NCI-H2227 treated with DMSO at 0.1 percent for 48 hours (cell line): ENCODE results near the gene PRELID2.
A peak's percentile ranks its signal among the peaks of the same experiment; 100 is the strongest.
"Not testable (repeated sequence)": the region's sequence is repeated elsewhere in the genome, so short reads cannot be mapped to it uniquely, and the experiment has no call there.

Experiments
- DNase-seq: peaks from one replicate; lab custom pipeline; 2025; lab: John Stamatoyannopoulos, UW

PRELID2 gene

DNA sequence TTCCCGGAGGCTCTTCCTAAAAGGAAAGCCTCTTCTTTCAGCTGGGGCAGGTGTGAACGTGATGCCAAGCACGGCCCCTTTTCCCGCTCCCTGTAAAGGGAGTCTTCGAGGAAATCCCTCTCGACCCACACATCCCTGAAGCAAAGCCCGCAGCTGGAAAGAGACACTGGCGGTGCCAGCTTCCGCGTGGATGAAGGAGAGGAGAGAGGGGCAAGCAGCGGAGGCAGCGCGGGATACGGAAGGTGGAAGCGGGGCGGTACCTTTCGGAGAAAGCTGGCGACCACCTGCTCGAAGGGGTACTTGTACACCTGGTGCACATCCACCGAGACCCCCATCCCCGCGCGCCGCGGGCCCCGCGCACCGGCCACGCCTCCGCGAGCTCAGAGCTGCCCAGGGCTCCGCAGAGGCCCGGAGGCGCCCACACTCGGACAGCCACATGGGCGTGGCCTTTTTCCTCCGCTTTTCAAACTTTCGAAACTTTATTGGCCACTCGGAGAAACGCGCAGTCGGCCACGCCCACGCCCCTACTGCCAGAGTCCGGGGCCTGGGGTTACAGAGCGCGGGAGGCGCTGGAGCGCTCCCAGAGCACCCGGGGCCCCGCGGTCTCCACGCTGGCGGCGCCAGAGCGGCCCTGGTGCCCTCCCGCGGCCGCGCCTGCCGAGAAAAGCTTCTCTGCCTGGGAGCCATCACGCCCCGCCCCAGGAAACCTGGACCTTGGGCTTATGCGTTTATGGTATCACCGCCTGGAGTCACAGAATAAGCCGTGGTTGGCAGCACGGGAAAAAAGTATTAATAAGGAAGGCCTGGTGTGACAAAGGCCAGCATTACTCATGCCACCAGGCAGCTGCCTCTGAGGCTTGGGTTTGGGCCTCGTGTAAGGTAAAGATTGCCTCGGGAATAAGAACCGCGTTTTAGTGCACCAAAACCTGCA is at the start of gene PRELID2:
Gene PRELID2 (minus strand): TSS at position 426 of the 931 bp plus-strand sequence. CDS start 91 bp downstream, at position 335.
- DNase-seq, result peak; percentile 71

DNA sequence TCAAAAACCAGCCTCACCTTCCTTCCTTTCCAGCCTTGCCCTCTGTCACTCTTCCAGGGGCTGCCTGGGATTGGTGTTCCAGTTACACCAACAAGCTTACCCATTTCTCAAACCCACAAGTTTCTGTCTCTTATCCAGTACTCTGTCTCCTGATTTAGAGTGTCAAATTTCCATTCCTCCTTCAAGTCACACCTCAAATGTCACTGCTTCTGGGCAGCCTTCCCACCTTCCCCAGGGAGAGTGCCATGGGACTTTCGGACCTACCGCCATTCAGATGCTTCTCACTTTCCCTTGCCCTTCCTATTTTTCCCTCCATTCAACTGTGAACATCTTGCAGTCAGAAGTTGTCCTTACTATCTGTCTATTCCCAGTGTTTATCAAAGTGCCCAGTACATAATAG is 39.6 kb upstream of the PRELID2 start:
- DNase-seq, result no peak

DNA sequence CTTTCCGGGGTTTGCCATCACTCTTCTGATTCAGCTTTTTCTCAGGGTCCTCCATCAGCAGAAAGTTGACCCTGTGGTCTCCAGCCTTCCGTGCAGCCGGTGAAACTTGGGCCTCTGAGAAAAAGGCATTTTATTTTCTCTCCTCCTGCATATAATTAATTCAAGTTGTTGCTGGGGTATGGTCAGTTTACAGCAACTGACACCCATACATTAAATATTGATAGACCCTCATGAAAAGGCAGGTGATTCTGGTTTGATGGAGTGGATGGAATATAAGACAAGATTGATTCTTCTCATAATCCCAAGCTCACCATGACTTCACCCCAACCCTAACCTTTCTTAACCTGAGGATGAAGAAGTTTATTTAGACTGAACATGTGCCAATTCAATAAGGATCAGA is 37.8 kb upstream of the PRELID2 start, which contains the start of gene GRXCR2:
Gene GRXCR2 (minus strand): TSS at position 101 of the 400 bp plus-strand sequence. CDS start 46 bp downstream, at position 55.
- no peak for DNase-seq

DNA sequence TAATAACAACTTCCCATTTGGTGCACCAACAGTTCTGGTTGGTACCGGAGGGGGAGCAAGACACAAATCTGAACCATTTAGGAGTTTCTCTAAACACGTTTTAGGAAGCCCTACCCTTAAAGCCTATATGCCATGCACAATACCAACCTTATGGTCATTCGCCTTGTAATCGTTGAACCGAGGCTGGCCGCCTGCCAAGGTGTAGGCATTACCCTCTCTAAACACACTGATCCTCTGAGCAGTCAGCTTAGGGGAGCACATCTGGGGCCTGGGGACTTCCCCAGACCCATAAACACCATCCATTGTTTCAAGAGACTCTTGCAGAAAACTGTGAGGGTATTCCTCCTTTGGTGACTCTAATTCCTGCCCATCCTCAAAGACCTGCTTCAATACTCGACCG is 37.3 kb upstream of the PRELID2 start:
- no peak for DNase-seq

DNA sequence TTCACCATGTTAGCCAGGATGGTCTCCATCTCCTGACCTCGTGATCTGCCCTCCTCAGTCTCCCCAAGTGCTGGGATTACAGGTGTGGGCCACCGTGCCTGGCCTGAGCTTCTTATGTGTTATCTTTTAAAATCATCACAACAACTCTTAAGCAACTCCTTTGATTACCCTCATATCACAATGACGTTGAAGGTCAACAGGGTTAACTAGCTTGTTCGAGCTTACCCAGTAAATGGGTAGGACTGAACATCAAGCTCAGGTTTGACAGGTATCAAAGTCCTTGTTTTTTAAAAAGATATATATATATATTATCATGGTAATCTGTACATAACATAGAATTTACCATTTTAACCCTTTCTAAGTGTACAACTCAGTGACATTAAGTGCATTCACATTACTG is 34.6 kb upstream of the PRELID2 start:
- DNase-seq, result no peak

DNA sequence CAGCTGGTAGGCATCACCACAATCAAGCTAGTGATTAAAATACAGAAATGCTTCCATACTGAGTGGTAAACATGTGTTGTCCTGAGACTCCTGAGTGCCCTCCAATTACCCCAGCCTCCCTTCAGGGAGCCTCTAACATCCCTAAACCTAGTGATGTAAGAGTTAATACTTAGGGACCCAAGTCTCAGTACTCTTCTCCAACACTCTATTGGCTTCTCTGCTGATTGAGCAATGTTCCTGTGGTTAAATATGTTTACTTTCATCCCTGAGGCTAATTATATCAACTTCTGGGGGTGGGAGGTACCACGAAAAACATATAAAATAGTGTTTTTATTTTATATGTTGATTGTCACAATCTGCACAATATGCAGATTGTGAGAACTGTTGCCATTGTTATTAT is 32.7 kb upstream of the PRELID2 start:
- DNase-seq, result no peak

DNA sequence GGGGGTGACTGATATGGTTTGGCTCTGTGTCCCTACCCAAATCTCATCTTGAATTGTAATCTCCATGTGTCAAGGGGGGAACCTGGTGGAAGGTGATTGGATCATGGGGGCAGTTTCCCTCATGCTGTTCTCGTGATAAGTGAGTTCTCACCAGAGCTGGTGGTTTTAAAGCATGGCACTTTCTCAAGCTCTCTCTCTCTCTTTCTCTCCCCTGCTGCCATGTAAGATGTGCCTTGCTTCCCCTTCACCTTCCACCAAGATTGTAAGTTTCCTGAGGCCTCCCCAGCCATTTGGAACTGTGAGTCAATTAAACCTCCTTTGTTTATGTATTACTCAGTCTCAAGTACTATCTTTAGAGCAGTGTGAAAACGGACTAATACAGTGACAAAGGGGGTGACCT is 29.3 kb upstream of the PRELID2 start:
- DNase-seq, result not testable (repeated sequence)

DNA sequence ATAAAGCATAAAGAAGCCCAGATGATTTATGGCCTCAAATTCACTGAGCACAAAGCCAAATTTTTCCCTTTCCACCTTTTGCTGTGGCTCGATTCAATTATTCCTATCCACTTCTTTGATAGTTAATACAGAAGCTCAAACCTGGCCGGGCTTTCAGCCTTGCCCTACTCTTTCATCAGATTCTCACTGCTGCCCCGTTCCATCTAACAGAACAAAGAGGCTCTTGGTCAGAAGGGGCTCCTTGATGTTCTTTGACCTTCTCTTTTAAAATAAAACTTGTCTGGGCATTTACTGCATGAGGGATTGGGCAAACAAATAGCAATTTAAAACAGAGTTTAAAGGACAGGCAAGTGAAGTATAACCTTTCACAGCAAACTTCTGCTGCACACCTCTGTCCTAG is 27.9 kb upstream of the PRELID2 start:
- DNase-seq, result no peak

DNA sequence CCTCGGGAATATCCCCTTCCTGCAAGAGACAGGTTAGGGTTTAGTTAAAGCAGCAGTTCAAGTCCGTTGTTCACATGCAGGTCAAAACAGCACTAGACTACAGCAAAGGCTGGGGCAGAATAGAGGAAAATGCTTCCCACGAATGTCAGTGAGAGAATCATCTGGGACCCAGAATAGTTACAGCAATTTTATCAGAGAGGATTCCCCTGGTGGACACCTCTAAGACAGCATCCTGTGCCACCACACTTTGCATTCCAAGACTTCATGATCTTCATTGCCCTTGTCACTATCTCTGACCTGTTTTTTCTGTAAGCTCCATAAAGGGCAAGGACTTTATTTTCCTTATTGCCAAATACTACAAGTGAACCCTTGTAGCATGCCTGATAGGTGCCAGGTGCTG is 24.8 kb upstream of the PRELID2 start:
- no peak for DNase-seq

DNA sequence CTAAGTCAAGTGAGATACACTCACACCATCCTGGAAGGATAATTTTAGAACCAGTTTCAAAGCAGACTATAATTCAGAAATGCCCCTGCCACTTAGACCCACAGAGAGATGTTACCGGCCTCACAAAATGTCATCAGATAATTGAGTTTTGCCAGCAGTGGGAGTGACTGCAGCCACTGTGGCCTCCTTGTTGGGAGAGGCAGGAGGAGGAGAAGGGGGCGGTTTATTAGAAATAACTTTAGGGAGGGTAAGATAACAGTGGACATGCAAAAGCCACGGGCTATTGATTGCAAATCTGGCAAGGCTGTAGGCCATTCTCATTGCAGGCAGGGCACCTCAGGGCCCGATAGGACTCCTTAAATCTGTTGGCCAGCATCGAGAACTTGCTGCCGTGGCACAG is 24.3 kb upstream of the PRELID2 start:
- DNase-seq, result peak; percentile 71

DNA sequence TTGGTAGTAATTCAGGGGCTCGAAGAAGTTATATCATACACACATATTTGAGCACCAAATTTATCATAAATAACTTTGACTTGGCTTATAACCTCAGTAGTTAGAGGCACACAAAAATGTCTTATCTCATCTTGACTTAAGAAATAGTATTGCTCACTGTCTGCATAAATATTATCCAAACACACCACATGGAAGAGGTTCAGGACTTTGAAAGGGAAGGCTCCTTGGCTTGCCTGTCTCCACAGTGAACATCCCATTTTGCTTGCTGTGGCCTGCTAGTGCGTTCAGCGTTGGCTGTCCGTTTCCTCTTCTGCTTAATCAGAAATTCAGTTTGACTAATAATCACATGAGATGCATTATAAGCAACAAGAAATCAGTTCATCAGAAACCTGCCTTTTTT is 23.8 kb upstream of the PRELID2 start:
- peak; percentile 25 for DNase-seq

DNA sequence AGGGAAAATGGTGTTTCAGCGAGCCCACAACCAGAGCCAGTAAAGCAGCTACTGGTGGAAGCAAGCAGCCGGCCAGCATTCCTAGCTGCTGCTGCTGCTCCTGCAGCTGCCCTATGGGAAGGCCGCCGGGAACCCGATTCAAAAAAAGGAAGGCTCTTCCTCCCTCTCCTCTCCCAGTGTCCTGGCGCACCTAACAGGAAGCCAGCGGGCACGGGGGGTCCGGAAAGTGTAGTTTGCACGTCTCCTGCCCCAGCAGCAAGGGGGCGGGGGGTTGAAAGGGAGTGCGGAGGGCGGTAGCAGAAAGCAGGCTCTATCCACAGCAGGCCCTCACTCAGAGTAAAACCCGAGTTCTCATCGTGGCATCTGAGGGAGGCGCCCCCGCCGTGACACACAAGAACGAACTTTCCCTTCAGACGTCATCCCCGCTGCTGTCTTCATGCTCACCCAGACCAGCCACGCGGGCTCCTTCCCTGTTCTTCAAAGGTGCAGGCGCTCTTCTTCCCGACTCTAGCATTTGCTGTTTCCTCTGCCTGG is 21.2 kb upstream of the PRELID2 start:
- peak; percentile 26 for DNase-seq

DNA sequence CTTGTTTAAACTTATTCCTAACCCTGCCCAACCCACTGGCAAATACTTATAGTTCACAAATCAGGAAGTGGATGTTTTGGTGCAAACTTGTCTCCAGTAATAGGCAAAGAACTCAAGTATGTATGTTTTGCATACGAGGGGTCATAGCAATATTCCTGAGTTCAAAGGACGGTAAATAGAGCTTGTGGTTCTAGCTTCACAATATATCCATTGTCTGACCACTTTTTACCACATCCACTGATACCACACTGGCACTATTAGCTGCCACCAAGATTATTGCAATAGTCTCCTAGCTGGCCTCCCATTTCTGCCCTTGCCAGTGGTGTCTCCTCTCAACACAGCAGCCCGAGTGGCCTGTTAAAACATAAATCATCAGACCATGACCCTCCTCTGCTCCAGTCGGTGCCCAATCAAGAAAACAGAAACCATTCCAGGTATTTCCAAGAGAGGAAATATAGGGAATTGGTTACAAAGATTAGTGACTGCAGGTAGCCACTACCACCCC is 20.7 kb upstream of the PRELID2 start:
- peak; percentile 17 for DNase-seq

DNA sequence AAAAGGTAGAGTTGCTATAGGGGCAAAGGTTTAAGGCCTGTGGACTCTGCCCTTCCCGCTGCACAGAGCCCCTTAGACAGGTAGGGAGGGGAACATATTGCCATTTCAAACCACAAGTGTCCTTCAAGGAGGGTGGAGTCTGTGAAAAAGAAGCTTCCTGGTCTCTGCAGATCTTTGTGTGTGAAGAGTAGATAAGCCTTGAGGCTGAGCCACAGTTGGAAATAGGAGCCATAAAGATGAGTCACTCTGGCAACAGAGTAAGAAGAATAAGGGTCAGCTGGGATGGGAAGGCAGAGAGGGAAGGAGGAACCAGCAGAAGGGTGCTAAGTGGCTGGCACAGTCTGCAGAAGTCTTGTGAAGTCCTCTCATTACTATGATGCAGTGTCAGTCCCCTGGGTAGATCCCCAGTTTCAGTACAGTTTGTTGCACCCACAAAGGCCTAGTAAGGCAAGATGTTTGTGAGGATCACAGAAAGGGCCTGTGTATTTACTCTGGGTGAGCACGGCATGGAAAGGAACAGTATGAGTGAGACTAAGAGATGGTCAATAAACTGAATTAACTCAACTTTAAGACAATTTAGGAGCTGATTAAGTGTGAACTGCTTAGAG is 19.6 kb upstream of the PRELID2 start:
- no peak for DNase-seq

DNA sequence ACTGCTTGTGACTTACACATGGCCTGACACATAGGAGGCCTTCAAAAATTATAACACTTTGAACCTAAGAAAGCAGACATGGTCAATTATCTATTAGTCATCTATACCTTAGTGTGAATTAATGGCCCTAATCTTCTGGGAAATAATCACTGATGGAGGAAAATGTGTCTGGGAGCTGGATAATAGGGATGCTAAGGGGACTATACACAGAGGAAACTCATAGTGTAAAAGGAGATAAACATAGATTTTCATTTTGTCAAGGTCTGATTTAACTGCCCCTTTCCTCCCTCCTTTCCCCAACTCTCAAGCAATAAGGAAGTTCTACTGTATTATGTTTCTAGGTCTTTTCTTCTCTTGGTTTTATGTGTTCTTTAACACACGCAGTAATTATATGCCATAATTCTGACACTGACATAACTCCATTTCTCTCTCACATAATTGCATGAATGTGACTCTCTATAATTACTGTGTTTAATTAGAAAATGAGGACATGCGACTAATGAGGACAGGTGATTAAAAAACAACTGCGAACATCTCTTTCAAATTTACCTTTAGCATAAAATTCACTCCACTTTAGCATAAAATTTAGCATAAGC is 18.7 kb upstream of the PRELID2 start:
- no peak for DNase-seq

DNA sequence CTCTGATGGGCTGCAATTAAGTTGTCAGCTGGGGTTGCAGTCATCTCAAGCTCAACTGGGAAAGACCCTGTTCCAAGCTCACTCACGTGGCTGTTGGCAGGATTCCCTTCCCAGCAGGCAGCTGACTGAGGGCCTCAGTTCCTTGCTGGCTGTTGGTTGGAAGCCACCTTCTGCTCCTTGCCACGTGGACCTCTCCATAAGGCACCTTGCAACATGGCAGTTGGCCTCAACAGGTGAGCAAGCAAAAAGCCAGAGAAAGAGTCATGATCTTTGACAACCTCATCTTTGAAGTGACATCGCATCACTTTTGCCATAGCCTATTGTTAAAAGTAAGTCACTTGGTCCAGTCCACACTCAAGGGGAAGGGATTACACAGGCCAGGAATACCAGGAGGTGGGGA is 17.8 kb upstream of the PRELID2 start:
- DNase-seq, result no peak

DNA sequence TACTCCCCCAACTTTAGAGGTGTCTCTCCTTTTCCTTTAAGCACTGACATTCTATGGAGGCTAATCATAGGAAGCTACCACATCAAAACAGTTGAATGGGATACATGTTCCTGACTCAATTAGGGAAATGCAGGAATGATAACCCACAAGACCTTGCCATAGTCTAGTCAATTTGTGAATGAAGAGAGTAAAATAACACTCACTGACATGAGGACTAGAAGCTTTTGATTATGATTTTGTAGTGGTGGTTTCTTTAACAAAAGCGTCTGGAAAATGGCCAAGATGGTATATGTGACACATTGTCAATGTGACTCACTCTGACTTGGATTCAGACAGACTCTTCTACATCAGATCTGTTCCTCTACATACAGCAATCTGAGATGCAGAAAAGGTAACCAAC is 13.7 kb upstream of the PRELID2 start:
- no peak for DNase-seq

DNA sequence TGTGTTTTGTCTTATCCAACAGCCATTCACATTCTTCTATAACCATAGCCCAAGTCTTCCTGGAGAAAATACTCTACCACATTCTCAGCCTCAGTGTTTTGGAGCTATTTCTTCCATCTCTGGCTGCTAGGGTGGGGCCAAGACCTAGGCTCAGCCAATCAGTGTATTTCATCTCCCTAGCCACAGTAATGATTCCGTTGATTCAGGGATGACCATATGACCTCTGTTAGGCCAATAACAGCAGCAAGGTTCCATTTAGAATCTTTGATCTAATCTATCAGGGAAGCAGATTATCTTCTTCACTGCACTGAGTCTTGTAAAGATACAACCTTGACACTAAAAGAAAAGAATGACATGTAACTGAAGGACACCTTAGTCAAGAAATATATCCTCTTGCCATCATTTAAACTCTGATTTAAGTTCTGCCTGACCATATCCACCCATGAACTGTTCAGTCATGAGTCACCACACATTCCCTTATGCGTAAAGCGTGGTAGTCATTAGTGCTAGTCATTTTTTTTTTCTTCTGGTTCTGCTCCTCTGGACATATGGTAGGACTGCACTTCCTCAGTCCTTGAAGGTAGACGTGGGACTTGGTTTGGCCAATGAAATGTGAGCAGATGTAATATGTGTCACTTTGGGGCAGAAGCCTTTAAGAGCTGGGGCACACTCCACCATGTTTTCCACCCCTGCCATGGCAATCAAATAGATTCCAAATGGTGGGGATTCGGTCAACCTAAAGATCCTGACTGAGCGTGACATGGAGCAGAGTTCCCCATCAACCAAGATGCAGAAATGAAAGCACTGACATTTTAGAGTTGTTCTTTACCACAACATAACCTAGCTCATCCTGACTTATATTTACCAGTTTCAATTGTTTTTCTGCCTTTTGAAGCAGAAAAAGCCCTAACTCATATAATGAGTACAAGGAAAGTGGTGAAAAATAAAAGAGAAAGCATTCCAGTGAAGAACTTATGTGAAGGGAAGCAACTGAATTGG is 12.7 kb upstream of the PRELID2 start:
- no peak for DNase-seq

DNA sequence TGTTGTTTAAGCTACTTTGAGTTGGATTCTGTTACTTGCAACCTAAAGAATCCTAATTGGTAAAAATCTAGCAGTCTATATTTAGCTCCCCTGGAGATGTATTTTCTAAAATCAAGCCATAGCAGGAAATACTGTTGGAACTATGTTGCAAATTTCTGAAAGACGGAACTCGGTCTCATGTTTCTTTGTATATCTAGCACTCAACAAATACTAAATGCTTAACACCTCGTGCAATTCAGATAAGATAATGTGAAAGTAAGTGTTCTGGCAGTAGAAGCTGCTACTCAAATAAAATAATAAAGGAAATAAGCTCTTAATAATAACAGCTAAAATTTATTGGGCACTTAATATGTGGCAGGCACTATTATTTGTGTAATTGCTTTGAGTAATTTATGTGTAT is 10.9 kb upstream of the PRELID2 start:
- no peak for DNase-seq

DNA sequence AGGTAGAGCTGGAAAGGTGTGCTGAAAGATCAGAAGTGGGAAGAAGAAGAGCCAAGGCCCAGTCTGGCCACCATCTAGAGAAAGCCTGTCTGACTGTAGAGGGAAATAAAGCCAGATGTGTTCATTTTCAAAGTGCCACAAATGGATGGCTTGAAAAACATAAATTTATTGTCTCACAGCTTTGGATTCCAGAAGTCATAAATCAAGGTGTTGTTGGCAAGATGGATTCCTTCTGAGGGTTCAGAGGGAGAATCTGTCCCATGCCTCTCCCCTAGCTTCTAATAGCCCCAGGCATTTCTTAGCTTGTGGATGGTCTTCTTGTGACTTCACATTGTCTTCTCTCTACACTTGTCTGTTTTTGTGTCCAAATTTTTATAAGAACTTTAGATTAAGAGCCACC is 6.2 kb upstream of the PRELID2 start:
- no peak for DNase-seq

DNA sequence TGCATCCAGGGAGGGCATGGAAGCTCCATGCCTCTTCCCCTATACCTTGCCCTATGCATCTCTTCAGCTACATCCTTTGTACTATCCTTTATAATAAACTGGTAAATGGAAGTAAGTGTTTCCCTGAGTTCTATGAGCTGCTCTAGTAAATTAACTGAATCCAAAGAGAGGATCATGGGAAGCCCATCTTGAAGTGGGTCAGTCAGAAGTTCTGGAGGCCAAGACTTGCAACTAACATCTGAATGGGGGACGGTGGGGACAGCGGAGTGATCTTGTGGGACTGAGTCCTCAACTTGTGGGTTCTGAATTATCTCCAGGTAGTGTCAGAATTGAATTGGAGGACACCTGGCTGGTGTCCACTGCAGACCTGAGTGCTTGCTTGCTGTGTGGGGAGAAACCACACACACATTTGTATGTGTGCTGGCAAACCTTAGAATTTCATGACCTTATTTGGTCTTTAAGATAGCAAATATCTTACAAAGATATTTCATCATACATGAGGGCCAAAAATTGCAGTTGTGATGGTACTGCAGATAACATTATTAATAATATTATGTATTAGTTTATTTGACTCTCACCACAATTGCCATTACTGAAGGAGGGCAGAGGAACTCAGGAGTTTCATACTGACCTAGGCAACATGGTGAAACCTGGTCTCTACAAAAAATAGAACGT is 5.5 kb upstream of the PRELID2 start:
- DNase-seq, result no peak
